NCI-H510A treated with DMSO at 0.1 percent for 48 hours (cell line): ENCODE data around the gene MSI2.

ENCODE experiments used
- DNase-seq: peaks from one replicate; lab custom pipeline; 2025; lab: John Stamatoyannopoulos, UW

The MSI2 gene

DNA sequence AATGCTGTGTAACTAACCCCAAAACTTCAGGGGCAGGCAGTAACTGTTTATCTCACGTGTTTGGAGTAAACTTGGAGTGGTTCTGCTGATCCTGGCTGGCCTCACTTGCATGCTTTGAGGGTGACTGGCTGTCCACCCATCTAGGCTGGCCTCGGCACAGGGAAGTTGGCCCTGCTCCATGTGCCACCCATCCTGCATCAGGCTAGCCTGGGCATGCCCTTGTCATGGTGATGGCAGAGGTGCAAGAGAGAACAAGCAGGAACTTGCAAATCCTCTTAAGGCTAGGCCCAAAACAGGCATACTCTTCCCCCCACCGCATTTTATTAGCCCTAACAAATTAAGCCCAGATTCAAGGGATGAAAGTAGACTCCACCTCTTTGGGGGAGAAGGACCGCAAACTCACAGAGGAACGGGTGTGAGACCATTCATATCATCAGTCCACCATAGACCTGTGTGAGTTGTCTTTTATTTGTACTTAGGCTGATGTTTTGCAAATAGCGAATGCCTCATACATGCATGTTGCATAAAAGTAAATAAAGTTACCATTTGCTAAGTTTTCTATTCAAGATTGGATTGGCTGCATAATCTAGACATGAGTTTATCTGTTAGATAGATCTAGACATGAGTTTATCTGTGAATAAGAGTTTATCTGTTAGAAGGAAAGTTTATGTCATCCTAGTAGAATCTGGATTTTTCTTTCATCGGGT is 267.8 kb downstream of the MSI2 start:
- DNase-seq: peak; percentile 90

DNA sequence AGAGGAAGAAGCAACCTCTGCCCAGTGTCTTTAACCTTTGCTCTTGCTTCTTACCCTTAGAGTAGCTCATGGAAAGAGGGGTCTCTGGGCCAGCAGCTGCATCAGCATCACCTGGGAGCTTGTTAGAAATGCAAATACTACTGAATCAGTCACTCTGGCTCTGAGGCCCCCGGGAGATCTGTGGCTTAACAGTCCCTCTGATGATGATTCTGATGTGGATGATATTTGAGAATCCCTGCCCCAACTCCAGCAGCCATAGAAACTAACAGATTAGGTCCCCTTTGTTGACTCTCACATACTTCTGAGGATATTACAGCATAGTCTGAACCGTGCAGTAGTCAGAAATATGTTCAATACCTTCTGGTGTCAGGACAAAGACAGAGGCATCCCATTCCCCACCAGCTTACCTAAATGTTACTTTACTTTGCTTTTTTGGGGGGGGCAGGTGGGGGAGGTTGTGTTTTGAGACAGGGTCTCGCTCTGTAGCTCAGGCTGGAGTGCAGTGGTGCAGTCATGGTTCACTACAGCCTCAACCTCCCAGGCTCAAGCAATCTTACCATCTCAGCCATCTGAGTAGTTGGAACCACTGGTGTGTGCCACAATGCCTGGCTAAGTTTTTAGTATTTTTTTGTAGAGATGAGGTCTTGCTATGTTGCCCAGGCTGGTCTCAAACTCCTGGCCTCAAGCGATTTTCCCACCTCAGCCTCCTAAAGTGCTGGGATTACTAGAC is 268.7 kb downstream of the MSI2 start:
- DNase-seq: no peak

DNA sequence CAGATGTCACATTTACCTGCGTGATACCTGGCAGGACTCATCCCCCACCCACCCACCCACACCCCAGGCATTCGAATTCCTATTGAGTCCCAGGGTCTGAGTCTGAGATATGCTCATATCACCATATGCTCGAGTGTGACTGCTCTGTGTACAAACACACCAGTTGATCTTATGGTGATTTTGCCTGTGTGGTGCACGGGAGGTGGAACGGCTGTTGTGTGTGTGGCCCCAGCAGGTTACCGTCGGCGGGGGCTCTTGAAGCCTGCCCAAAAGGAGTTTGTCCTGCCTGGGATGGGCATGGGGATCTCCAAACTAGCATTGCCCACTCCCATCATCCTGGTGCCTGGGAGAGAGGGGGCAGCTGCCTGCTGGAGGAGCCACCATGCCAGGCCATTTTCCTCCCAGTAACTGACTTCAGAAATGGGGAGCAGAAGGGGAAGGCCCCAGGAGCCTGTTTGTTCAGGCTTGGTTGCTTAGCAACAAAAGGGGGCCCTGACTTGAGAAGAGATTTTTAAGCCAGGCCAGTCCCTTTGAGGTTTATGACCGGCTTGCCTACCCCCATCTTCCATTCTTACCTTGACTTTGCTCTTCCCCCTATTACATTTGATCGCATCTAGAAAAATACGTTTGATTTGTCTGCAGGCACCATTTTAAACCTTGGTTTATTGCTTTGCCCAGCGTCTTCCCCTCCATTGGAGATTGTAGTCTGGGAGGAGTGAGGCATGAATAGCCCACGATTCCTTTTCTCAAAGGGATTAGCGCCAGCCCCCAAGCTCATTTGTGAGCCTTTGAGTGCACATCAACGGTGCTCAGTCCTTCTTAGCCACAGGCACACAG is 271.1 kb downstream of the MSI2 start:
- DNase-seq: no peak

DNA sequence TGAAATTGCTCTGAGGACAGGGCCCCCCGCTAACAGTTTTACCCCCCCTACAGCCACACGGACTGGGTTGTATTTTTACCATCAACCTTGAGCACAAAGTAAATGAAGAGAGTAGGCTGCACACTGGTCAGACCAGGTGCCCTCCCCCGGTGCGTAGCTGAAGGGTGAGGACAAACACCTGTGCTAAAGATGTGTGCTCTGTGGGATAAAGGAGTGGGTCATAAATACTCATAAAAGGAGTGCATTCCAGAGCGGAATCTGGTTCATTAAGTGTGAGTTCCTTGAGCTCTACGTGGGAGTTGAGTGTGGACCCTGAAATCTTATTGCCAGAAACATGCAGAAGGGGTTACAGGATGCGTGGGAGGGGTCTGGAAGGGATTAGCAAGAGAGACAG is 271.7 kb downstream of the MSI2 start:
- DNase-seq: peak; percentile 90

DNA sequence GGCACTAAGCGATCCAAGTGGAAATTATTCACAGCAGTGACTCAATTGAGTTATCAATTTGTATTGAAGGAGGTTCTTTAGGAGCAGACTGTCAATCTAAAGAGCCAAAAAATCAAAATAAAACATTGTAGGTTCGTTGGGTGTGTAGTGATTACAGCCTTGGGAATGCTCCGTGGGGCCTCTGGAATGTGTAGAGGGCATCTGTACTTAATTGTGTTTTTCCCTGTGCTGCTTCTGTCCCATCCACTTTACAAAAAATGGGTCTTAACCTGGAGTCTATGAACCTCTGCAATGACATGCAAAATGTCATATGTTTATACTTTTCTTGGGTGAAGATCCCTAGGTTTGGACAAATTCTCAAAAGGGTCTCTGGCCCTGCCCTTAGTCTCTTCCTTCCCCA is 273.7 kb downstream of the MSI2 start:
- DNase-seq: no peak

DNA sequence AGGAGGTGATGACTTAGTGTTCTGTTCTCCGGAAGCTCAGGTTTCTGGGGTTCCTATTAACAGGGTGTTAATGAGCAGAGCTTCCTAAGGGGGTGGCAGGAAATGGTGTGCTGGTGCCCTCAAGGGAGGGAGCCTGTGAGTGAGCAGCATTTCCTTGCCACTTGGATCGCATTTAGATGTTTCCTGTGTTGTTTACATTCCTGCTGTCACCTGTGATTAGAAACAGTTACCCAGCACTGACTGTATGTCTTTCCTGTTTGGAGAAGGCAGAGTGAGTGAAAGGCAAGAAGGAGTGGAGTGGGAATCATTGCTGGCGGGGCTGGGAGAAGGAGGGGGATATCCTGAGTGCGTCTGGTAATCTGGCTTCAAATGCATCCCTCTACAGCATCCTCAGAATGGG is 274.2 kb downstream of the MSI2 start:
- DNase-seq: no peak

DNA sequence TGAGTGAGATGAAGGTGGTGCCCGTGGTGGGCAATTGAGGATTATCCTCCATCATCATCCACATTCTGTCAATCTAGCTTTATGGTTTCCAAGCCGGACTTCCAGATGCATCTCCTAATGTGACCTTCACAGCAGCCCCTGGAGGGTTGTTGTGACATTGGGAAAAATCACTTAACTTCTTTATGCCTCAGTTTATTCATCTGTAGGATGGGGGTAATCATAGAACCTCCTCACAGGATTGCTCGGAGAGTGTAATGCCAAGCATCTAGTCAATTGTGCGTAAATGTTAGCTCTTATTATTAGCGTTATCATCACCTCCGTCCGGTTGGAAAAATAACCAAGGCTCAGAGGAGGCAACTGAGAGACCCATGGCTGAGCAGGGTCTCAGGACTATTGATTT is 274.8 kb downstream of the MSI2 start:
- no peak for DNase-seq

DNA sequence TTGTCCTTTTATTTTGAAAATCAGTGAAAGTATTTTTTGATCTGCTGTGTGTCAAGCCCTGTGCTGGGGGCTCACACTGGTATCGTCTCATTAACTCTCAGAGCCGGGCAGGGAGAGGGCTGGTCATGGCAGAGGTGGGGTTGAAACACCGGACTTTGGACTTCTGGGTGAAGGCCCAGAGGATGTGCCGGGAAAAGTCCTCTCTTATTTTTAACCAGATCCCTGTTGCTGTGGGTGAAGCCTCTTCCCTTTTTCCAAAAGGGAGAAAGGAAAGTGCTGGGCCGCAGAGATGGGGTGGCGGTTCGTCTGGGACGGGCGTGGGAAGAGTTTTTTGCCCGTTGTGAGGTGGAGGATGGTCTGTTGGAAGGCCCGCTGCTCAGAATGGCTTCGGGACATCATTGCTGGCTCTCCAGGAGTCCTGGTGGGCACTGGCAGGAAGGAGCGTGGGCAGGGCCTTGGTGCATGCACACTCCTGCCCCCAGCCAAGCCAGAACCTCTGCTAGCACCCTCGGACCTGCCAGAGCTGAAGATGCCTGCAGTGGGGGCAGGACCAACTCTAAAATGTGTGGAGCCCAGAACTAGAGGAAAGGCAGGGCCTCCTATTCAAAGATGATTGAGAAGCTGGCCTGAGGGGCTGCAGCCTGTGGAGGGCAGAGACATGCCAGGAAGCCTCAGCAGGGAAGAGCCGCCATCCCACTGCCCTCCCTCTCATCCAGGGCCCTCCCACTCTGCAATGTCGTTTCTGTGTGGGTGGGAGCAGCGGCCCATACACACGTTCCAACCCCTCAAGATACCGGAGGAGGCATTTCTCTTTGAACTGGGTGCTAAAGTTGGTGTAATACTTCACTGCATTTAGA is 275.6 kb downstream of the MSI2 start:
- no peak for DNase-seq

DNA sequence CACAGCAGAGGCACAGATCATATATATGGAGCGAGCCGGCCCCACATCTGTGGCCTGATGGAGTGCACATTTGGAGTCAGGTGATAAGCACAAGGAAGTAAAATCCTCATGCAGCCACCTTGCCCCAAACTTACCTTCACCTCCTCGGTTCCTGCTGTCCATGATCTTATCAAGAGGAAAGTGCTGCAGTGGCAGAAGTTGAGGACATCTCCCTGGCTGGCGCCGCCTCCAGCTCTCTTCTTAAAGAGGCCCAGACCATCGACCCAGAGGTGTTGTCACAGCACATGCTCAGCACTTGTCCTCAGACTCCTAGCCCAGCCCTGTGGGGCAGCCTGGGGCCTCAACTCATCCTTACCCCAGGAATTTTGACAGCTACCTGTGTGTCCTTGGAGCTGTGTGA is 276.2 kb downstream of the MSI2 start:
- no peak for DNase-seq

DNA sequence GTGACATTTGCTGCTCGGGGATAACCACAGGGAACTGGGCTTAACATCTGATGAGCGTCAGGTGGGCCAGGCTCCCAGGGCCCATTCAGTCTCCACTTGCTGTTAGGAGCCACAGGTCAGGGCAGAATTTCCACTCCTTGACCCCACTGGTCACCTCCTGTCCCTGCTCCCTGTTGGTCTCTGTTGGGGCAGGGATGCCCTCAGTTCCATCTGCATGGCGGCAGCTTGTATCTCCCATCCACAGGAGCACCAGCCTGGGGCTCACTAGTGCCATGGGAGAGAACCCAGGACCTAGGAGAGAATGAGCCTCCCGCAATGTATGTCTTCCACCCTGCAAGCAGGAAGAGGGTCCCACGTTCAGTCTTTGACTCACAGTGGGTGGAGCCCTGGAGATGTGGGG is 276.6 kb downstream of the MSI2 start:
- DNase-seq: no peak

DNA sequence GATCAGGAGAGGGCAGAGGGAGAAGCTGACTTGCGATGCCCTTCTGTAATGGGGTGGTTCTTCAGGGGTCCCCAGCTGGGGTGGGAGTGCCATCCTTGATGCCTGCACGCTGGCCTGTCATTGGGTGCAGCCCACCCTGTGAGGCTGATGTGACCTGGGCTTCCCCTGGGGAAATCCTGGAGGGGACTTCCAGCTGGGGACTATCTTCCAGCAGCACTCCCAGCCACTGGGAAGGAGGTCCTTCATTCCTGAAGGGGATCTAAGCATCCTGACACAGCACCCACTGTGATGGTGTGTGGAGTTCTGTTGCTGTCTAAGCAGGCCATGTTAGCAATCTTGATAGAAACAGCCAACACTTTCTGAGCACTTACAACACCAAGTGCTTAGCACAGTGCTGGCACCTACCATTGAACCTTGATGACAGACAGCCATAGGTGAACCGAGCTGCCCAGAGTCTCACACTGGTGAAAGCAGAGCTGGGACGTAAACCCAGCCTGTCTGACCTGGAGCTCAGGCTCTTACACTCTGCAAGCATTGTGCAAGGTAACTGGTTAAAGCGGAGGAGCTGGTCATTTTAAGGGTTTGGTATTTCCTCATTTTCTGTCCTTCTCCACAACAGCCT is 277.5 kb downstream of the MSI2 start:
- DNase-seq: no peak

DNA sequence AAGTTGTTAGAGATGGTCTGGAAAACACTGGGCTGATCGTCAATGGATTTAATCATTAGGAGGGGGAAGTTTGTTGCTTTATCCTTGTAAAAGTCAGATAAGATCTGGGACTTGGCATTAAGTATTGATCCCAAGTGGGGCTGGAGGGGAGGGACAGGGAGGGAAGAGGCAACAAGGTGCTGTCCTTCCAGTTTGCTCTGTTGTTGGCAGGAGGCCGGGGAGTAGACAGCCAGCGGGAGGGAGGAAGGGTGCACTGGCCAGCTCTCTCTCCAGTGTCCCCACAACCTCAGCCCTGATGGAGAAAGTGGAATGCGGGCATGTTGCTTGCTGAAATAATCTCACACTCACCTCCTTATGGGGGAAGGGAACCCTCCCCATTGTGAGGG is 278.5 kb downstream of the MSI2 start:
- DNase-seq: no peak

DNA sequence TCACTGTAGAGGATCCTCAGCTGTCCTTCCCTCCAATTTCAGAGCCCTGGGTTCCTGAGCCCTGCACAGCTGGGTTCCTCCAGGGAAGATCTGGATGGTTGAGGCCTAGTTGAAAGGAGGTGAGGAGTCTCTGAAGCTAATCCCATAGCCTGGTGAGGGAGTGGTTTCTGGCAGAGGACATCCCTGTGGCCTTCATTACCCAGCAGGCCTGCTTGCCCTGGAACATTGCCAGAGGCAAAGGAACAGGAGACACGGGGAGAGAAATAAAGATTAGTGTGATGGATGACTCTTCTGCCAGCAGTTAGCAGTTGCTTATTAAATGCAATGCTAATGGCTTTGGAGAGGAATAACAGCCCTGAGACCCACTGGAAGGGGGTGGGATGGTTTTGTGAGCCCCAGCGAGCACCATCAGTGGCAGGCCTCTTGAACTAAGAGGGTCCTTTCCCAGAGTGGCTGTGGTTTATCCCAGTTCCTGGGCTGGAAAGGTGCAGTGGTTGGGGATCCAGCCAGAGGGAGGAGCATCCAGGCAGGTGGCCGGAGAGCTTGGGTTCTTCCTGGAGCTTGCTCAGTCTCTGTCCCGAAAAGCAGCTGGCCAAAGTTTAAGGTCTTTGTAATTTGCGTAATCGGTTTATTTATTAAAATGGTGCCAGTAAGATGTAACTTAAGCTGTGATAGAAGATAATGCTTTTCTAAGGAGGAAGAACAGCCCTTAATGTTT is 279.1 kb downstream of the MSI2 start:
- peak; percentile 93 for DNase-seq

DNA sequence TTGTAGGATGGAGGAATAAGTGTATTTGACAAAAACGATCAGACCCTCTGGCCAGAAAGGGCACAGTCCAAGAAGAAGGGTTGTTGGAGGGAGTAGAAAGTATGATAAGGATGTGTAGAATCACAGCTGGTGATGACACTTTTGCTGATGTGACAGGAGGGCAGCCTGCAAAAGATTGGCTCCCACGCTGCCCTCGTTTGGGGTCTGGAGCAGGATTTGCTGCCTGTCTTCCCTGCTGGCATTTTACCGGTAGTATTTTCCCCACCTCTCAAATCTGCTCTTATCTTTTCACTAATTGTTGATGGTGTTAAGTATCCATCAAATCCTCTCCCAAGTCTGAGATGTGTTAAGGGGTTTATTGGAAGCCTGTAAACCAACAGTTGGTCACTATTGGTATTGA is 280.0 kb downstream of the MSI2 start:
- DNase-seq: no peak

DNA sequence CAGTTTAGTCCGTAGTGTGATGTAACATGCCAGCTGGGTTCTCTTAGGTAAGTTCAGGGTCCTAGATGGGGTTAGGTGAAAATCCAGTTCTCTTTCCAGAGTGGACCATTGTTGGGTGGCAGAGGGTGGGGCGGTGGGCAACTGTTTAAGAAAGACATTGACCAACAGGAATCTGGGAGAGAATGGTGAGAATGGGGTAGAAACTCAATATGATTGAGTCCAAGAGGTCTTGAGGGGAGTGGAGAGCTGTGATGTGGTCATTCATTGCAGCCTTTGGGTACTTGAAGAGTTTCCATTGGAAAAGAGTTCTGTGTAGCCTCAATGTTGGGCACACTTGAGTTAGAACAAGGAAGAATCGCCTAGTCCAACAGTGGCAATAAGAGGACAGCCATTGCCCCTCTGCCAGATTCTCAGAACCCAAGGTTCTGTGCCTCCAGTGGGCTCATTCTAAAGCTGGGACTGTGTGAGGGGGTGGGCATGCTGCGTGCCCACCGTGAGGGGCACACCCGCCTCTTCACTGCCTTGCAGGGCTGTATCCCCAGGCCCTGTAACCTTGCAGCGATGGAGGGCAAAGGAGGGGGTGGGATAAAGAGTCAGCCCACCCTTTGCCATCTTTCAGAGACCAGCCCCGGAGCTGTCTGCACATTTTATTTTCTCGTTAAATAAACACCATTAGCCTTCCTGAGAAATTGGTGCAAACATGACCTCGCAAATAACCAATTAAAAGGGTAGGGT is 280.6 kb downstream of the MSI2 start:
- DNase-seq: no peak

DNA sequence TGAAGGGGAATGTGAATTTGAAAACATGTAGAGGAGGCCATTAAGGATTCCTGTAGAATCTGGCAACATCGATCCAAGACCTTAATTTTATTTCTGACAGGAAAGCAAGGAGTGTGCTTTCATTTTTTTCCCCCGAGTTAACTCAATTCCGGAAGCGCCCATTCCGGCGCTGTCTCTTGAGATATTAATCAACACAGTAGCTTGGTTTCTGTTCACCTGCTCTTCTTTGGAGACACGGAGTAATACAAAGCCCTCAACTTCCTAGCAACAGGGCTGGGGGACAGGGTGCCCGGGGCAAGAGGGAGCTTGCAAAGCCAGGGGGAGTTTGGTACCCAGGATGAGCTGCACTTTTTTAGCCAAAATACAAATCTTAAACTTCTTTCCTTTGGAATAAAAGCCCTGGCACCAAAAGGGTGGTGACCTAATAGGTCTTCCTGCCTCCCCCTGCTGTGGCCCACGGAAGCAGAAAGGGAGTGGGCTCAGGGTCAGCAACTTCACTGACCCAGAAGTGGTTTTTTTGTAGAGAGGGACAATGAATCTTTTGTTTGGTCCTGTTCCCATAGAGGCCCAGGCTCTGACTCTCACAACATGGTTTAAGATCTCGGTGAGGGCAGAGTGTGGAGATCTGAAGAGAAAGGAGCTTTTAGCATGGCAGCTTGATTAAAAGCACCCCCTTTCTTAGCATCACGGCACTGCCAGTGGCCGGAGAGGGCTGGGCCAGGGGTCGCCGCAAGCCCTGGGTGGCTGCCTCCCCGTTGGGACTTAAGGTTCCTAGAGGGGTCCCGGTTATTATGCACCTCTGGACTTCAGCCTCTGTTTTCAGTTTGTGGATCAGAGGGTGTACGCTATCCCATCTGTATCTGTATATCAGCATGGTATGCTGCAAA is 281.4 kb downstream of the MSI2 start:
- DNase-seq: no peak

DNA sequence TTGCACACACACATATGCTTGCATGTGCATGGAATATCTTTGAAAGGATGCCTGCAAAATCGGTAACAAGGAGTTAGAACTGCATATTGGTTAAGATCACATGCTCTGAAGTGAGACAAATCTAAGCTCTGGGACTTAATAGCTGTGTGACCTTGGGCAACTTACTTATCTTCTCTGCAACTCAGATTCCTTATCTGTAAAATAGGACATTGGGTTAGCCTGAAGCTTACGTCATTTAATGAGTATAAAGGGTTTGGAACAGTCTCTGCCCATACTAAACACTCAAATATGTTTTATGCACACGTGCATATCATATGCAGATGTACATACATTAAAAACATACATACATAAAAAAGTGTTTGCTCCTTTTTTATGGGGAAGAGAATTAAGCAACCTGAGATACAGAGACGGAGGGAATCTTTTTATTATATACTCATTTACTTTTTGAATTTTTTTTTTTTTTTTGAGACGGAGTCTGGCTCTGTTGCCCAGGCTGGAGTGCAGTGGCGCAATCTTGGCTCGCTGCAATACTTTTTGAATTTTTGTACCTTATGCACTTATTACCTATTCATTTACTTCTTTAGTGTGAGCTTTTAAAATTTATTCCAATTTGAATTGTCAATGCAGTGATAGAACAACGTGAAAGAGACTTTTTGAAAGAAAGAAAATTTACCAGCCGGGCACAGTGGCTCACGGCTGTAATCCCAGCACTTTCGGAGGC is 282.6 kb downstream of the MSI2 start:
- no peak for DNase-seq

DNA sequence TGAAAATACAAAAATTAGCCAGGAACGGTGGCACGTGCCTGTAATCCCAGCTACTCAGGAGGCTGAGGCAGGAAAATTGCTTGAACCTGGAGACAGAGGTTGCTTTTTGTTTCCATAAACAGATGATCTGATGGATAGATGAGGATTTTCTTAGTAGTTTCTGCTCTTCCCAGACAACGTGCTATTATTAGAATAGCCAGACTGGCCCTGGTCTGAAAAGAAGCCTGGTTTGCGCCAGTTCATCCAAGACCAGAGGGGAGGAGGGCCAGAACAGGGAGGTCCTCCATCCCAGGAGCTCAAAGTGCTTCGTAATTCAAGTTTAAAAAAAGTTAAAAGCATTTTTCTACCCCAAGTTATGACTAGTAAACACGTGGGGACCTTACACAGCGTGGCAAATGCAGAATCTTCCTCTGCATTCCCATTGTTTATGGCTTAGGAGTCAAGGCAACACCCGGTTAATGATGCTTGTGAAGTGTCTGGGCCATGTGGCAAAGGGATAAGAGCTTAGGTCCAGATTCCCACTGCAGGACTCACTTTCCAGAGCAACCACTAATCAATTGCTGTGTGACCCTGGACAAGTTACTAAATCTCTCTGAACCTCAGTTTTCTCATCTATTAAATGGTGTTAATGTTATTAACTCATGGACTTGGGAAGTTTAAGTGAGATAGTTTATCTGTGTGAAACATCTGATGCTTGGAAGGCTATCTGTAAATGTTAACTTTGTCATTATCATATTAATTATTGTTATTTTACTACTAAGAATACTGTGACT is 283.4 kb downstream of the MSI2 start:
- DNase-seq: no peak
